ENCODE results near the gene RTTN.

The RTTN gene

GRCh38 chr18:70089858-70090257 lies 115.6 kb downstream of the RTTN start:
- TF ChIP-seq EZH2phosphoT487 (IDR thresholded peaks at IDR 0.05; ENCODE audit: low read length) (no peak), CTCF (IDR thresholded peaks at IDR 0.05; ENCODE audit: low read length) (no peak), EZH2 (optimal IDR thresholded peaks at IDR 0.05; ENCODE audit: low read depth, low read length) (no peak)
- Histone ChIP-seq H3K4me3 (ENCODE audit: low read length) (no peak overlapping the region), H3K9me3 (replicated peaks; ENCODE audit: insufficient read depth, low read length) (no peaks in the 10 kb centered on the region), H3K4me2 (ENCODE audit: low read depth, low read length) (no peak overlapping the region), H3K4me1 (ENCODE audit: low read length) (no peaks in the 10 kb centered on the region), H2AFZ (ENCODE audit: low read length) (no peak overlapping the region), H3K9ac (ENCODE audit: low read length) (no peak overlapping the region), H3F3A (ENCODE audit: insufficient read depth, low read length) (no peaks in the 10 kb centered on the region), H3K36me3 (replicated peaks; ENCODE audit: insufficient read depth, low read length) (no peaks in the 10 kb centered on the region; the same call in 1 of the 2 replicates), H4K20me1 (ENCODE audit: insufficient read depth, low read length) (no peaks in the 10 kb centered on the region), H3K9me2 (replicated peaks; ENCODE audit: insufficient read depth, low read length) (no peaks in the 10 kb centered on the region), H3K27ac (ENCODE audit: low read length) (no peak overlapping the region), H3K79me2 (ENCODE audit: low read length) (no peaks in the 10 kb centered on the region), H3K27me3 (replicated peaks; ENCODE audit: insufficient read depth, low read length) (no peaks in the 10 kb centered on the region)
- DNase-seq = no peak

GRCh38 chr18:70086085-70086484 lies 119.4 kb downstream of the RTTN start:
- no peaks in the 10 kb centered on the region for H3K9me2 ChIP-seq (replicated peaks; ENCODE audit: insufficient read depth, low read length)
- no peak overlapping the region for H2AFZ ChIP-seq (ENCODE audit: low read length)
- no peak for TF ChIP-seq EZH2phosphoT487 (IDR thresholded peaks at IDR 0.05; ENCODE audit: low read length)
- TF ChIP-seq EZH2 (optimal IDR thresholded peaks at IDR 0.05; ENCODE audit: low read depth, low read length) = no peak
- TF ChIP-seq CTCF (IDR thresholded peaks at IDR 0.05; ENCODE audit: low read length) = no peak
- no peak overlapping the region for H3K4me2 ChIP-seq (ENCODE audit: low read depth, low read length)
- DNase-seq = no peak
- no peaks in the 10 kb centered on the region for H3K9me3 ChIP-seq (replicated peaks; ENCODE audit: insufficient read depth, low read length)
- no peaks in the 10 kb centered on the region; the same call in 1 of the 2 replicates for H3K36me3 ChIP-seq (replicated peaks; ENCODE audit: insufficient read depth, low read length)
- no peak overlapping the region for H3K4me3 ChIP-seq (ENCODE audit: low read length)
- H3K4me1 ChIP-seq (ENCODE audit: low read length) = no peaks in the 10 kb centered on the region
- H3K27me3 ChIP-seq (replicated peaks; ENCODE audit: insufficient read depth, low read length) = no peaks in the 10 kb centered on the region
- no peaks in the 10 kb centered on the region for H3F3A ChIP-seq (ENCODE audit: insufficient read depth, low read length)
- H3K27ac ChIP-seq (ENCODE audit: low read length) = no peak overlapping the region
- H4K20me1 ChIP-seq (ENCODE audit: insufficient read depth, low read length) = no peaks in the 10 kb centered on the region
- H3K9ac ChIP-seq (ENCODE audit: low read length) = no peak overlapping the region
- no peaks in the 10 kb centered on the region for H3K79me2 ChIP-seq (ENCODE audit: low read length)

- Histone ChIP-seq H3K9me2 (replicated peaks; ENCODE audit: insufficient read depth, low read length) (no peaks in the 10 kb centered on the region), H3K36me3 (replicated peaks; ENCODE audit: insufficient read depth, low read length) (no peaks in the 10 kb centered on the region; the same call in 1 of the 2 replicates), H3K4me1 (ENCODE audit: low read length) (no peaks in the 10 kb centered on the region), H3K27ac (ENCODE audit: low read length) (no peak overlapping the region), H2AFZ (ENCODE audit: low read length) (no peak overlapping the region), H3K4me2 (ENCODE audit: low read depth, low read length) (no peak overlapping the region), H3F3A (ENCODE audit: insufficient read depth, low read length) (no peaks in the 10 kb centered on the region), H3K9me3 (replicated peaks; ENCODE audit: insufficient read depth, low read length) (no peaks in the 10 kb centered on the region), H3K79me2 (ENCODE audit: low read length) (no peaks in the 10 kb centered on the region), H3K4me3 (ENCODE audit: low read length) (no peak overlapping the region), H3K9ac (ENCODE audit: low read length) (no peak overlapping the region), H3K27me3 (replicated peaks; ENCODE audit: insufficient read depth, low read length) (no peaks in the 10 kb centered on the region), H4K20me1 (ENCODE audit: insufficient read depth, low read length) (no peaks in the 10 kb centered on the region)
- TF ChIP-seq EZH2phosphoT487 (IDR thresholded peaks at IDR 0.05; ENCODE audit: low read length) (no peak), CTCF (IDR thresholded peaks at IDR 0.05; ENCODE audit: low read length) (no peak), EZH2 (optimal IDR thresholded peaks at IDR 0.05; ENCODE audit: low read depth, low read length) (no peak)
- no peak for DNase-seq
Observed at GRCh38 chr18:70085641-70086040, 119.8 kb downstream of the RTTN start.
